ENCODE results near the gene SEMA3G.

DNA sequence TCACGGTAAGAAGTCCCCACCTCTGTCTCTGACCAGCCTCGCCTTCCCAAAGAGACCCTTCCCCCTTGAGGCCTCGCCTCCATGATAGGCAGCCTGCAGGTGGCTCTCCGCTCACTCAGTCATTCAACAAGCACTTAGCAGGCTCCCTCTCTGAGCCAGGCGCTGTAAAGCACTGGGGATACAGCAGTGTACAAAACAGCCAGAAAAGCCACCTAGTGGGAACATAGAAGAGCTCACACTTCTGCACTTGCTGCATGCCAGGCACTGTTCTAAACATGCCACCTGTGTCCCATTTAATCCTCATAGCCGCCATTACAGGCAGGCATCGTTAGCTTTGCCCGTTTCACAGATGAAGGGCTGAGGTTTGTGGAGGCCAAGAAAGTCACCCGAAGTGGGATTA is 56.0 kb downstream of the SEMA3G start:
- TF ChIP-seq CTCF (conservative IDR thresholded peaks at IDR 0.05; ENCODE audit: low read length), result peak; percentile 16; the same call in 1 of the 2 replicates
- TF ChIP-seq EZH2phosphoT487 (IDR thresholded peaks at IDR 0.05; ENCODE audit: borderline replicate concordance), result no peak

Measured in Loucy (cell line).